IMR-90 (cell line): ENCODE results near the gene GRIN2A. TPM values are rescaled to one million over a fixed set of nuclear protein-coding genes. Genes with fewer than 3 reads are reported as not detected.

Experiments used
- ATAC-seq: fragments of 200-7000 bp; cut with Tn5 transposase; 2 replicates; pipeline ENCODE4 v1.9.1; 2020; ENCODE audit warnings: low read depth, mild to moderate bottlenecking, moderate library complexity
- BruUV-seq: library from RNA; stranded (reverse); fragments of 400-500 nt; replicated peaks from 2 replicates; lab custom pipeline; 2021; lab: Mats Ljungman, UMichigan
- CTCF ChIA-PET: fragments of 300-600 bp; formaldehyde crosslinking; extraction: SDS; loops from one replicate; lab custom pipeline; 2021; ENCODE audit warnings: antibody characterized with exemption; lab: Yijun Ruan, JAX
- POLR2A ChIA-PET: fragments of 300-600 bp; sonication (Branson Sonifier 250); formaldehyde crosslinking; loops from one replicate; lab custom pipeline; 2022; ENCODE audit warnings: antibody characterized with exemption; ENCODE audit not compliant: unreplicated experiment; lab: Charles Lee
- DNase-seq: peaks from one replicate; pipeline ENCODE4 v3.0.0; 2013
- H2AFZ ChIP-seq: replicated peaks from 2 replicates; pipeline ENCODE3; 2013; ENCODE audit warnings: low read length, mild to moderate bottlenecking; ENCODE audit not compliant: poor library complexity
- H2AK5ac ChIP-seq: 2 replicates; pipeline ENCODE4 v1.6.1; 2013; ENCODE audit warnings: low read depth, low read length, inconsistent platforms
- H2AK9ac ChIP-seq: replicated peaks from 2 replicates; pipeline ENCODE3; 2013; ENCODE audit warnings: mild to moderate bottlenecking, low read depth, low read length, moderate library complexity; ENCODE audit not compliant: poor library complexity
- H2BK120ac ChIP-seq: 2 replicates; pipeline ENCODE4 v1.6.1; 2013; ENCODE audit warnings: low read depth, low read length, inconsistent platforms
- H2BK15ac ChIP-seq: 3 replicates; pipeline ENCODE4 v1.6.1; 2013; ENCODE audit warnings: low read depth, low read length, inconsistent platforms
- H2BK20ac ChIP-seq: 2 replicates; pipeline ENCODE4 v1.6.1; 2013; ENCODE audit warnings: low read depth, mild to moderate bottlenecking, inconsistent platforms, low read length, moderate library complexity
- H2BK5ac ChIP-seq: 2 replicates; pipeline ENCODE4 v1.6.1; 2013; ENCODE audit warnings: mild to moderate bottlenecking, low read depth, low read length, inconsistent platforms; ENCODE audit not compliant: poor library complexity, severe bottlenecking
- H3K14ac ChIP-seq: replicated peaks from 2 replicates; pipeline ENCODE4 v1.6.1; 2013; ENCODE audit warnings: low read depth, low read length, inconsistent platforms
- H3K18ac ChIP-seq: 2 replicates; pipeline ENCODE4 v1.6.1; 2013; ENCODE audit warnings: low read depth, low read length, control low read depth
- H3K23ac ChIP-seq: 2 replicates; pipeline ENCODE4 v1.6.1; 2013; ENCODE audit warnings: low read depth, low read length, inconsistent platforms
- H3K27ac ChIP-seq: 2 replicates; pipeline ENCODE4 v1.5.1; 2013; ENCODE audit warnings: mild to moderate bottlenecking, control low read depth, low read length; ENCODE audit not compliant: insufficient read depth
- H3K27me3 ChIP-seq: 2 replicates; pipeline ENCODE4 v1.6.1; 2013; ENCODE audit warnings: low read length; ENCODE audit not compliant: control insufficient read depth, insufficient read depth
- H3K36me3 ChIP-seq: 2 replicates; pipeline ENCODE4 v1.6.1; 2013; ENCODE audit warnings: low read length, mixed read lengths; ENCODE audit not compliant: control insufficient read depth, insufficient read depth
- H3K4ac ChIP-seq: 2 replicates; pipeline ENCODE4 v1.6.1; 2013; ENCODE audit warnings: low read depth, low read length, inconsistent platforms
- H3K4me1 ChIP-seq: 2 replicates; pipeline ENCODE4 v1.6.1; 2013; ENCODE audit warnings: low read length, mixed read lengths; ENCODE audit not compliant: control insufficient read depth, insufficient read depth
- H3K4me2 ChIP-seq: 2 replicates; pipeline ENCODE4 v1.6.1; 2013; ENCODE audit warnings: low read depth, mild to moderate bottlenecking, control low read depth, low read length, moderate library complexity
- H3K4me3 ChIP-seq: 2 replicates; pipeline ENCODE4 v1.5.1; 2013; ENCODE audit warnings: low read depth, mild to moderate bottlenecking, control low read depth, low read length, moderate library complexity; ENCODE audit not compliant: insufficient read depth
- H3K56ac ChIP-seq: 2 replicates; pipeline ENCODE4 v1.6.1; 2013; ENCODE audit warnings: low read length, inconsistent platforms; ENCODE audit not compliant: insufficient read depth; ENCODE audit errors: extremely low read depth
- H3K79me1 ChIP-seq, 2 experiments: 2 replicates each; pipeline ENCODE4 v1.6.1; 2013; ENCODE audit warnings: low read length in 2 of 2, inconsistent platforms in 1 of 2, low read depth in 1 of 2
- H3K9ac ChIP-seq: 2 replicates; pipeline ENCODE4 v1.6.1; 2013; ENCODE audit warnings: low read depth, low read length, control low read depth
- H3K9me1 ChIP-seq: 2 replicates; pipeline ENCODE4 v1.6.1; 2013; ENCODE audit warnings: low read length, inconsistent platforms; ENCODE audit not compliant: insufficient read depth
- H3K9me3 ChIP-seq: 2 replicates; pipeline ENCODE4 v1.6.1; 2013; ENCODE audit warnings: low read length; ENCODE audit not compliant: control insufficient read depth, insufficient read depth
- H4K20me1 ChIP-seq: 2 replicates; pipeline ENCODE4 v1.6.1; 2013; ENCODE audit warnings: low read length, inconsistent platforms; ENCODE audit not compliant: insufficient read depth
- H4K5ac ChIP-seq: 2 replicates; pipeline ENCODE4 v1.6.1; 2013; ENCODE audit warnings: mild to moderate bottlenecking, low read depth, low read length, control low read depth
- H4K8ac ChIP-seq, 2 experiments: 2 replicates each; pipeline ENCODE4 v1.6.1; 2013; ENCODE audit warnings: low read depth in 2 of 2, low read length in 2 of 2, control low read depth in 1 of 2, inconsistent platforms in 1 of 2
- H4K91ac ChIP-seq: 2 replicates; pipeline ENCODE4 v1.6.1; 2013; ENCODE audit warnings: low read depth, low read length, inconsistent platforms; ENCODE audit not compliant: insufficient read depth
- BHLHE40 ChIP-seq: fragments of 150-350 bp; IDR thresholded peaks from 2 replicates; pipeline ENCODE4 v1.6.1; 2016; ENCODE audit warnings: mild to moderate bottlenecking, low read depth, low read length
- CEBPB ChIP-seq: IDR thresholded peaks from 2 replicates; pipeline ENCODE4 v1.6.1; 2012; ENCODE audit warnings: low read depth, low read length, improper control_type of control experiment
- FOS ChIP-seq: fragments of 150-350 bp; IDR thresholded peaks from 2 replicates; pipeline ENCODE4 v1.6.1; 2016; ENCODE audit warnings: low read depth, low read length
- MAFK ChIP-seq: IDR thresholded peaks from 2 replicates; pipeline ENCODE4 v1.6.1; 2012; ENCODE audit warnings: low read depth, low read length, improper control_type of control experiment
- MXI1 ChIP-seq: IDR thresholded peaks from 2 replicates; pipeline ENCODE4 v1.6.1; 2012; ENCODE audit warnings: low read depth, mild to moderate bottlenecking, low read length, moderate library complexity, borderline replicate concordance
- POLR2A ChIP-seq: IDR thresholded peaks from 2 replicates; pipeline ENCODE4 v1.6.1; 2012; ENCODE audit warnings: mild to moderate bottlenecking, low read depth, low read length
- RFX5 ChIP-seq: IDR thresholded peaks from 2 replicates; pipeline ENCODE4 v1.8.0; 2012; ENCODE audit warnings: low read depth, mild to moderate bottlenecking, low read length, moderate library complexity
- SMC3 ChIP-seq: fragments of 150-350 bp; IDR thresholded peaks from 2 replicates; pipeline ENCODE4 v1.6.1; 2016; ENCODE audit warnings: low read depth, mild to moderate bottlenecking, antibody characterized with exemption, low read length, moderate library complexity
- USF2 ChIP-seq: fragments of 150-350 bp; IDR thresholded peaks from 2 replicates; pipeline ENCODE4 v1.6.1; 2017; ENCODE audit warnings: mild to moderate bottlenecking, antibody characterized with exemption, low read length, low read depth
- WGBS, 2 experiments: methylation state at CpG; one replicate each; pipeline versions ENCODE4 v1.1.5 to v1.1.7; 2013; ENCODE audit warnings: missing lambda C conversion rate in 2 of 2; ENCODE audit not compliant: insufficient read length in 1 of 2; ENCODE audit errors: extremely low coverage in 2 of 2; 5-methylcytosine and 5-hydroxymethylcytosine counted together
- dilution Hi-C: fragments of 300-500 bp; cut with HindIII; formaldehyde crosslinking; loops from one replicate; pipeline ENCODE4 v1.14.3; 2018; ENCODE audit warnings: low sequenced_read_pairs; ENCODE audit not compliant: unreplicated experiment
- in situ Hi-C: fragments of 300-500 bp; cut with MboI; formaldehyde crosslinking; loops from 3 replicates; pipeline ENCODE4 v1.14.3; 2019; ENCODE audit warnings: low sequenced_read_pairs, inconsistent platforms, mixed read lengths
- intact Hi-C: fragments of 100-400 bp; cut with micrococcal nuclease; formaldehyde crosslinking; loops from 2 replicates; pipeline ENCODE4 v1.10.0; 2022
- polyA plus RNA-seq, 3 experiments: library from polyadenylated mRNA; depleted of rRNA; stranded (reverse); fragments of >200 nt; gene quantifications; 2 replicates each; pipeline ENCODE4 v1.2.3, GENCODE V29; 2012; ENCODE audit warnings: low replicate concordance in 1 of 3
- total RNA-seq: library from RNA; depleted of rRNA; stranded (reverse); fragments of >200 nt; gene quantifications from 2 replicates; pipeline ENCODE4 v1.2.3, GENCODE V29; 2012

GRIN2A gene
- total and polyA plus RNA-seq, 2 of the 4 experiments (the other 2 are of a cell fraction) = under 0.01 TPM; not detected in 1

DNA sequence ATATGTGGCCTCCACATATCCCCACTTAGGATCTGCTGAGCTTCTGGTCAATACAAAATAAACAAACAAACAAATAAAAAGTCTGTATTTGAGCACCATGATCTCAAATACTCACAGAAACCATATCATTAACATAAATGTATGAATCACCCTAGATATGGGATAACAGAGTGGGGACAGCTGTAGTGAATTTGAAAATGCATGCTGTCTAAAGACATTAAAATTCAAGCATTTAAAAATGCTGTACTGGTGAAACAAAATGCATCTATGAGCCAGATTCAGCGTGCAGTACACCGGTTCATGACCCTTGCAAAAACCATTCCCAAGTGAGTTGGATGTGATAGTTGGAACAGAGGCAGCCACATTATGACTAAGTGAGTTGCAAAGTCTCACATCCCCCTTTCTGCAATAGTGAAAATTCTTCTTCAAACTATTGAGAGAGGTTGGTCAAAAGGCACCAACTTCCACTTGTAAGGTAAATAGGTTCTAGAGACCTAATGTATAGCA, 12.3 kb downstream of the GRIN2A start:
- no peak for DNase-seq
- H2AK5ac ChIP-seq = no peak overlapping the region
- H3K36me3 ChIP-seq = no peaks in the 10 kb centered on the region
- H3K4me1 ChIP-seq = no peaks in the 10 kb centered on the region
- no peak overlapping the region for H2BK120ac ChIP-seq
- dilution Hi-C loops = no loop called here
- H2AK9ac ChIP-seq = no peak overlapping the region
- H2AFZ ChIP-seq = no peak overlapping the region
- intact Hi-C loops = no loop called here
- no peak overlapping the region for H4K91ac ChIP-seq
- H3K9ac ChIP-seq = no peak overlapping the region
- peaks cover 3% of the 10 kb centered on the region; the same call in 1 of the 2 replicates for H3K9me3 ChIP-seq
- no peak overlapping the region for H2BK20ac ChIP-seq
- no peak for ATAC-seq
- no CpG with 5 or more reads among the region's 2 CpGs for WGBS, 2 experiments
- TF ChIP-seq CEBPB (no peak), FOS (no peak), RFX5 (no peak), POLR2A (no peak), SMC3 (no peak), MAFK (no peak), USF2 (no peak), MXI1 (no peak), BHLHE40 (no peak)
- no peak overlapping the region for H2BK5ac ChIP-seq
- no peak overlapping the region for H3K23ac ChIP-seq
- H3K27me3 ChIP-seq = no peaks in the 10 kb centered on the region
- in situ Hi-C loops = no loop called here
- POLR2A ChIA-PET = no interaction called here
- H3K4ac ChIP-seq = no peak overlapping the region
- no peak overlapping the region for H3K4me2 ChIP-seq
- no peak overlapping the region for H3K56ac ChIP-seq
- CTCF ChIA-PET = no interaction called here
- no peak overlapping the region for H3K18ac ChIP-seq
- no peak overlapping the region for H3K4me3 ChIP-seq
- no peaks in the 10 kb centered on the region for H3K9me1 ChIP-seq
- H3K27ac ChIP-seq = no peak overlapping the region
- no peak overlapping the region for H4K5ac ChIP-seq
- no peak overlapping the region for H2BK15ac ChIP-seq
- H4K8ac ChIP-seq = no peak overlapping the region
- no peak overlapping the region for H3K14ac ChIP-seq
- no peaks in the 10 kb centered on the region for H3K79me1 ChIP-seq
- no peaks in the 10 kb centered on the region for H4K20me1 ChIP-seq
- BruUV-seq = no TSS peak
